BE2C (cell line): ENCODE results near the gene CSTB.
A peak's percentile ranks its signal among the peaks of the same experiment; 100 is the strongest.

ENCODE experiments used
- DNase-seq: peaks from one replicate; pipeline ENCODE4 v3.0.0-alpha.2; 2020
- H3K27me3 ChIP-seq: fragments of 250-450 bp; sonication (Bioruptor Pico); 2 replicates; pipeline ENCODE4 v1.5.1; 2020; ENCODE audit warnings: mild to moderate bottlenecking
- H3K36me3 ChIP-seq: fragments of 250-450 bp; sonication (Bioruptor Pico); 2 replicates; pipeline ENCODE4 v1.5.1; 2020; ENCODE audit warnings: mild to moderate bottlenecking
- H3K4me1 ChIP-seq: fragments of 250-450 bp; sonication (Bioruptor Pico); 2 replicates; pipeline ENCODE4 v1.5.1; 2020
- H3K4me3 ChIP-seq: 2 replicates; pipeline ENCODE4 v1.5.1; 2011; ENCODE audit warnings: low read depth, low read length
- H3K9me3 ChIP-seq: fragments of 250-450 bp; sonication (Bioruptor Pico); 2 replicates; pipeline ENCODE4 v1.5.1; 2020
- CTCF ChIP-seq: IDR thresholded peaks from 2 replicates; pipeline ENCODE4 v1.5.1; 2012; ENCODE audit warnings: mild to moderate bottlenecking, low read depth, low read length

Gene CSTB

GRCh38 chr21:43789276-43790009, 13.3 kb upstream of the CSTB start, which contains the start of gene RRP1:
TSS of gene RRP1 (plus strand) at chr21:43789577. CDS start at chr21:43789630, 53 bp downstream.
- Histone ChIP-seq H3K4me1 (no peaks in the 10 kb centered on the region), H3K36me3 (peaks cover 39% of the 10 kb centered on the region), H3K9me3 (no peaks in the 10 kb centered on the region), H3K27me3 (no peaks in the 10 kb centered on the region), H3K4me3 (peak within 1 kb of the TSS; percentile 98)
- peak; percentile 58 for TF ChIP-seq CTCF
- peak; percentile 94 for DNase-seq

- Histone ChIP-seq H3K27me3 (no peaks in the 10 kb centered on the region), H3K4me3 (no peak overlapping the region), H3K36me3 (peaks cover 14% of the 10 kb centered on the region), H3K4me1 (no peaks in the 10 kb centered on the region), H3K9me3 (no peaks in the 10 kb centered on the region)
- no peak for DNase-seq
- TF ChIP-seq CTCF = no peak
These were observed 10.8 kb upstream of the CSTB start for GRCh38 chr21:43786807-43787440.

GRCh38 chr21:43786300-43786806, 10.2 kb upstream of the CSTB start:
- no peaks in the 10 kb centered on the region for H3K27me3 ChIP-seq
- peaks cover 8% of the 10 kb centered on the region for H3K36me3 ChIP-seq
- no peak for TF ChIP-seq CTCF
- H3K4me1 ChIP-seq = no peaks in the 10 kb centered on the region
- H3K4me3 ChIP-seq = no peak overlapping the region
- H3K9me3 ChIP-seq = no peaks in the 10 kb centered on the region
- DNase-seq = no peak

DNA sequence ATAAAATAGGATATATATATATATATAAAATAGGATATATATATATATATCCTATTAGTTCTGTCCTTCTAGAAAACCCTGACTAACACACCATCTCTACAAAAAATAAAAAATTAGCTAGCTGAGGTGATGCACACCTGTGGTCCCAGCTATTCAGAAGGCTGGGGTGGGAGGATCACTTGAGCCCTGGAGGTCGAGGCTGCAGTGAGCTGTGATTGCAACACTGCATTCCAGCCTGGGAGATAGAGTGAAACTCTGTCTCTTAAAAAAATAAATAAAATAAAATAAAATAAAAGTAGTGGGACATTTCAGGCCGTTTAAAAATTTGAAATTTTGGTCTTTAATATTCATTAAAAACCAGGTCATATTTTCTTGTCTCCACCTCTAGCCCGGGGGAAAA, 9.0 kb upstream of the CSTB start:
- no peak for TF ChIP-seq CTCF
- H3K4me1 ChIP-seq = no peaks in the 10 kb centered on the region
- DNase-seq = no peak

GRCh38 chr21:43783098-43783700, 7.1 kb upstream of the CSTB start:
- Histone ChIP-seq H3K9me3 (no peaks in the 10 kb centered on the region), H3K4me3 (no peak overlapping the region), H3K36me3 (no peaks in the 10 kb centered on the region), H3K27me3 (no peaks in the 10 kb centered on the region), H3K4me1 (no peaks in the 10 kb centered on the region)
- DNase-seq = no peak
- TF ChIP-seq CTCF = no peak

More for the DNA sequence above, 9.0 kb upstream of the CSTB start:
- H3K36me3 ChIP-seq = no peaks in the 10 kb centered on the region
- no peak overlapping the region for H3K4me3 ChIP-seq
- H3K27me3 ChIP-seq = no peaks in the 10 kb centered on the region
- no peaks in the 10 kb centered on the region for H3K9me3 ChIP-seq
